Activated T-cell treated with anti-CD3 and anti-CD28 coated beads, Interleukin-2, amount 50 U/mL, for 48 hours (primary cell): ENCODE measurements around the gene LMX1B.
A peak's percentile ranks its signal among the peaks of the same experiment; 100 is the strongest.

Source experiments
- DNase-seq, 2 experiments: peaks; one replicate each; pipeline ENCODE4 v3.0.0-alpha.2; 2020

Gene LMX1B

GRCh38 chr9:126661521-126662251 is 48.0 kb downstream of the LMX1B start:
- DNase-seq: no peak

- DNase-seq: no peak
Observed at GRCh38 chr9:126663661-126664072, 49.9 kb downstream of the LMX1B start.

- no peak for DNase-seq
Observed at GRCh38 chr9:126664900-126665643, 51.3 kb downstream of the LMX1B start.

GRCh38 chr9:126665644-126666035 is 51.9 kb downstream of the LMX1B start:
- DNase-seq: no peak

- no peak for DNase-seq
Observed at GRCh38 chr9:126666155-126666803, 52.6 kb downstream of the LMX1B start.

- no peak for DNase-seq
Observed at GRCh38 chr9:126667190-126668055, 53.7 kb downstream of the LMX1B start.

GRCh38 chr9:126668058-126668457 is 54.3 kb downstream of the LMX1B start:
- DNase-seq: no peak

- DNase-seq: no peak
Observed at GRCh38 chr9:126669108-126669507, 55.4 kb downstream of the LMX1B start.

- DNase-seq: no peak
Observed at GRCh38 chr9:126670270-126670669, 56.5 kb downstream of the LMX1B start.

GRCh38 chr9:126671381-126671831 is 57.7 kb downstream of the LMX1B start:
- DNase-seq: no peak

GRCh38 chr9:126671983-126672382 is 58.3 kb downstream of the LMX1B start:
- no peak for DNase-seq

- DNase-seq: no peak
Observed at GRCh38 chr9:126672634-126673284, 59.0 kb downstream of the LMX1B start.

- DNase-seq: no peak
Observed at GRCh38 chr9:126673689-126674364, 60.1 kb downstream of the LMX1B start.

- no peak for DNase-seq
Observed at GRCh38 chr9:126674365-126675146, 60.8 kb downstream of the LMX1B start.

GRCh38 chr9:126675147-126675467 is 61.4 kb downstream of the LMX1B start:
- DNase-seq: no peak

- DNase-seq: no peak
Observed at GRCh38 chr9:126676102-126676684, 62.5 kb downstream of the LMX1B start.

- DNase-seq: peak in 1 of 2 experiments; percentile 44
Observed at GRCh38 chr9:126676685-126677143, 63.0 kb downstream of the LMX1B start.

GRCh38 chr9:126677188-126678084 is 63.7 kb downstream of the LMX1B start:
- peak; percentile 27 to 32 for DNase-seq

GRCh38 chr9:126678989-126679388 is 65.3 kb downstream of the LMX1B start:
- DNase-seq: no peak
